Inflammatory macrophage treated with lipopolysaccharide for 1 hour (primary cell): ENCODE data around the gene DUSP2.
"Not testable (repeated sequence)": the region's sequence is repeated elsewhere in the genome, so short reads cannot be mapped to it uniquely, and the experiment has no call there.

Experiments used
- DNase-seq, 2 donors: peaks; one replicate each; pipeline ENCODE4 v3.0.0-alpha.2; 2020 to 2022

The DUSP2 gene

GRCh38 chr2:96146881-96147592 is 1.8 kb upstream of the DUSP2 start:
- no peak for DNase-seq

GRCh38 chr2:96146153-96146880 is 1.1 kb upstream of the DUSP2 start:
- DNase-seq: peak; percentile 93 to 98

- peak; percentile 83 to 87 for DNase-seq
Measured at GRCh38 chr2:96145848-96146152, 560 bp upstream of the DUSP2 start.

GRCh38 chr2:96144481-96145035 is 682 bp downstream of the DUSP2 start:
- peak in 1 of 2 donors; percentile 29 for DNase-seq

- DNase-seq: no peak
Measured at GRCh38 chr2:96143848-96144480, 1.3 kb downstream of the DUSP2 start.

GRCh38 chr2:96143231-96143847 is 1.9 kb downstream of the DUSP2 start:
- no peak for DNase-seq

- DNase-seq: no peak
Measured at GRCh38 chr2:96142217-96143113, 2.8 kb downstream of the DUSP2 start.

- not testable (repeated sequence) for DNase-seq
Measured at GRCh38 chr2:96141624-96141967, 3.6 kb downstream of the DUSP2 start.

- DNase-seq: no peak
Measured at GRCh38 chr2:96140941-96141623, 4.2 kb downstream of the DUSP2 start.

- DNase-seq: no peak
Measured at GRCh38 chr2:96139181-96139758, 6.0 kb downstream of the DUSP2 start.

GRCh38 chr2:96138179-96139145 is 6.8 kb downstream of the DUSP2 start, which contains the start of gene ASTL:
Gene ASTL, minus strand, starts transcription at chr2:96138502. Its CDS starts 66 bp downstream, at chr2:96138436.
- peak in 1 of 2 donors; percentile 27 for DNase-seq

GRCh38 chr2:96137321-96138178 is 7.7 kb downstream of the DUSP2 start:
- DNase-seq: no peak

GRCh38 chr2:96136129-96136720 is 9.0 kb downstream of the DUSP2 start:
- DNase-seq: no peak

GRCh38 chr2:96135621-96136020 is 9.6 kb downstream of the DUSP2 start:
- DNase-seq: no peak

- DNase-seq: no peak
Measured at GRCh38 chr2:96135171-96135570, 10.1 kb downstream of the DUSP2 start.

- DNase-seq: no peak
Measured at GRCh38 chr2:96134421-96134820, 10.8 kb downstream of the DUSP2 start.

GRCh38 chr2:96131813-96132745 is 13.2 kb downstream of the DUSP2 start:
- DNase-seq: no peak
